ENCODE results near the gene PPP4R4. TPM values are rescaled to one million over a fixed set of nuclear protein-coding genes. Genes with fewer than 3 reads are reported as not detected.

PPP4R4 gene
- total RNA-seq, 1 experiment from 2014 or later, result 0.91 TPM

DNA sequence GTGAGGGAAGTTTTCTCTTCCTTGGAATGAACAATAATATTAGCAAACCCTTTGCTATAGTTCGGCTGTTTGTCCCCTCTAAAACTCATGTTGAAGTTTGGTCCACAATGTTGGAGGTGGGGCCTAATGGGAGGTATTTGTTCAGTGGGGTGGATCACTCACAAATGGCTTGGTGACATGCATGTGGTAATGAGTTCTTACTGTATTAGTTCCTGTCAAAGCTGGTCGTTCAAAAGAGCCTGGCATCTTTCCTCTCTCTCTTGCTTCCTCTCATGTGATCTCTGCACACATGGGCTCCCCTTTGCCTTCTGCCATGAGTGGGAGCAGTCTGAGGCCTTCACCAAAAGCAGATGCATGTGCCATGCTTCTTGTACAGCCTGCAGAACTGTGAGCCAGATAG lies 13.1 kb upstream of the PPP4R4 start:
- no peak for TF ChIP-seq CTCF (IDR thresholded peaks at IDR 0.05; ENCODE audit: unreplicated experiment)
- BruUV-seq (replicated peaks), result no TSS peak
- ChIA-PET CTCF (interaction anchor here (1.0 to 1.1 kb wide), 2 partner anchors 9 to 24 kb away, joined by 3 read pairs; no protein-coding TSS in a partner anchor), POLR2A (interaction anchor here (0.5 kb wide), 1 partner anchor 12 kb away, joined by 3 read pairs; no protein-coding TSS in a partner anchor)
- no peak for DNase-seq (ENCODE audit: unreplicated experiment)
- Mint-ChIP-seq H3K4me1 (ENCODE audit: insufficient read depth, unreplicated experiment) (no peaks in the 10 kb centered on the region), H3K4me3 (ENCODE audit: unreplicated experiment) (no peak overlapping the region), H3K9me3 (ENCODE audit: unreplicated experiment) (no peaks in the 10 kb centered on the region), H3K27me3 (ENCODE audit: insufficient read depth, unreplicated experiment) (peaks cover 36% of the 10 kb centered on the region), H3K27ac (ENCODE audit: low read depth, unreplicated experiment) (no peak overlapping the region), H3K36me3 (ENCODE audit: insufficient read depth, unreplicated experiment) (no peaks in the 10 kb centered on the region)
- intact Hi-C loops (cut with micrococcal nuclease), result no loop called here

GRCh38 chr14:94161981-94162380 lies 12.1 kb upstream of the PPP4R4 start:
- no peak overlapping the region for H3K27ac Mint-ChIP-seq (ENCODE audit: low read depth, unreplicated experiment)
- H3K27me3 Mint-ChIP-seq (ENCODE audit: insufficient read depth, unreplicated experiment), result peaks cover 32% of the 10 kb centered on the region
- TF ChIP-seq CTCF (IDR thresholded peaks at IDR 0.05; ENCODE audit: unreplicated experiment), result no peak
- BruUV-seq (replicated peaks), result no TSS peak
- H3K4me1 Mint-ChIP-seq (ENCODE audit: insufficient read depth, unreplicated experiment), result no peaks in the 10 kb centered on the region
- no peaks in the 10 kb centered on the region for H3K36me3 Mint-ChIP-seq (ENCODE audit: insufficient read depth, unreplicated experiment)
- H3K4me3 Mint-ChIP-seq (ENCODE audit: unreplicated experiment), result no peak overlapping the region
- H3K9me3 Mint-ChIP-seq (ENCODE audit: unreplicated experiment), result no peaks in the 10 kb centered on the region
- intact Hi-C loops (cut with micrococcal nuclease), result no loop called here
- peak; percentile 14 for DNase-seq (ENCODE audit: unreplicated experiment)
- CTCF ChIA-PET, result interaction anchor here (0.6 to 1.1 kb wide), 3 partner anchors 10 to 109 kb away, joined by 3 to 5 read pairs (median 3); no protein-coding TSS in a partner anchor
- POLR2A ChIA-PET, result interaction anchor here (0.6 to 1.0 kb wide), 2 partner anchors 12 to 25 kb away, joined by 3 to 4 read pairs; no protein-coding TSS in a partner anchor

DNA sequence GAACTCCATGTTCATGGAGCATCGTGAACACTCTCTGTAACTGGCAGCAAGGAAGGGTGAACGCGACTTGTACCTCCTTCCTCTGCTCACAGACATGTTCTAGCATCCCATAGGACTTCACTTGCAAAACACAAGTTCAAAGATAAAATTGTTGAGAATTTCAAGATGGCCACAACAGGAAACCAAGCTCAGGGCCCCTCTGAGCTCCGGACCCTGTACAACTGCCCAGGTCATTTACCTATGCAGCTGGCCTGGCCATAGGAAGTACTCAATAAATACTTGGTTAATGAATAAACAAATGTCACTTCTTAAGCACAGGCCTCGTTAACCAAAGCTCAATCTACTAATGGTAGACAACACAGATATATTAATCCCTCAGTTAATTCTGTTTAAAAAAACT lies 11.7 kb upstream of the PPP4R4 start:
- Mint-ChIP-seq H3K4me3 (ENCODE audit: unreplicated experiment) (no peak overlapping the region), H3K27me3 (ENCODE audit: insufficient read depth, unreplicated experiment) (peaks cover 27% of the 10 kb centered on the region), H3K9me3 (ENCODE audit: unreplicated experiment) (no peaks in the 10 kb centered on the region), H3K27ac (ENCODE audit: low read depth, unreplicated experiment) (no peak overlapping the region), H3K4me1 (ENCODE audit: insufficient read depth, unreplicated experiment) (no peaks in the 10 kb centered on the region), H3K36me3 (ENCODE audit: insufficient read depth, unreplicated experiment) (no peaks in the 10 kb centered on the region)
- BruUV-seq (replicated peaks), result no TSS peak
- DNase-seq (ENCODE audit: unreplicated experiment), result no peak
- ChIA-PET POLR2A (interaction anchor here (0.6 to 1.0 kb wide), 2 partner anchors 13 to 26 kb away, joined by 3 to 4 read pairs; no protein-coding TSS in a partner anchor), CTCF (interaction anchor here (0.6 to 0.8 kb wide), 3 partner anchors 30 to 109 kb away, joined by 3 to 5 read pairs (median 4); no protein-coding TSS in a partner anchor)
- intact Hi-C loops (cut with micrococcal nuclease), result no loop called here
- no peak for TF ChIP-seq CTCF (IDR thresholded peaks at IDR 0.05; ENCODE audit: unreplicated experiment)

DNA sequence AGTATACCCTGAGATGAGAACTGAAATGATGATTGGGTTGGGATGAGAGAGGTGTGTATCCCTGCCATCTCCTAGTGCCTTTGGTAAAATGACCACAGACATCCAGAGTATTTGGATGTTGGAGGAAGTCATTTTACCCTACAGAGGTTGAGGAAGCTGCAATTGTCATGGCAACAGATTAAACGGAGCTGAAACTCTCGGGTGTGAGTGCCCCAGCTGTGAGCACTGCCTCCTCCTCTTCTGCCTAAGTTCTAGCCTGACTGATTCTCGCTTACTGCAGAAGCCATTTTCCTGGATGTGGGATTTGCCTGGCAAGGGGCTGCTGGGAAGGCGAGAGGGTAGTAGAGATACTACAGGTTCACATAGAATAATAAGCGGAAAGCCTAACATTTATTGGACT lies 10.3 kb upstream of the PPP4R4 start:
- no TSS peak for BruUV-seq (replicated peaks)
- no peak for TF ChIP-seq CTCF (IDR thresholded peaks at IDR 0.05; ENCODE audit: unreplicated experiment)
- intact Hi-C loops (cut with micrococcal nuclease), result no loop called here
- CTCF ChIA-PET, result interaction anchor here (0.8 to 1.0 kb wide), 2 partner anchors 27 to 128 kb away, joined by 4 read pairs; no protein-coding TSS in a partner anchor
- Mint-ChIP-seq H3K4me1 (ENCODE audit: insufficient read depth, unreplicated experiment) (no peaks in the 10 kb centered on the region), H3K27ac (ENCODE audit: low read depth, unreplicated experiment) (no peak overlapping the region), H3K9me3 (ENCODE audit: unreplicated experiment) (no peaks in the 10 kb centered on the region), H3K4me3 (ENCODE audit: unreplicated experiment) (no peak overlapping the region), H3K27me3 (ENCODE audit: insufficient read depth, unreplicated experiment) (peaks cover 14% of the 10 kb centered on the region), H3K36me3 (ENCODE audit: insufficient read depth, unreplicated experiment) (no peaks in the 10 kb centered on the region)
- DNase-seq (ENCODE audit: unreplicated experiment), result no peak
- POLR2A ChIA-PET, result no interaction called here

Measured in MCF 10A (cell line).